ENCODE data around the gene TCEANC2. TPM values are rescaled to one million over a fixed set of nuclear protein-coding genes. Genes with fewer than 3 reads are reported as not detected.

TCEANC2 gene
- total and polyA plus RNA-seq, 2 of the 4 experiments (the other 2 are of a cell fraction), result 2.4 to 3.2 TPM

DNA sequence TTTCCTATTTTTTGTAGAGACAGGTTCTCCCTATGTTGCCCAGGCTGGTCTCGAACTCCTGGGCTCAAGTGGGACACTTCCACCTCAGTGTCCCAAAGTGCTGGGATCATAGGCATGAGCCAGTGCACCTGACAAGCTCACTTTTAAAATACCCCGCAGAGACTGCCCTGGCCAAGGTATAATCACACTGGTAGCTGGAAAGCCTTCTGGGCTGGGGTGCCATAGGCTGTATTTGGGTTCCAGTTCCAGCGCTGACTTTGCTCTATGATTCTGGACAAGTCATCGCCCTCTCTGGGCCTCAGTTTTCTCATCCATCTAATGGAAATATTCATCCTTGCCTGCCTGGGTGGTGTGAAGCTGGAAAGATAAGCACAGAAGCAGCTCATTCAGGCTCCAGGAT is 45.8 kb upstream of the TCEANC2 start:
- DNase-seq, result no peak
- Histone ChIP-seq H4K91ac (ENCODE audit: insufficient read depth, low read depth, low read length) (no peak overlapping the region), H4K20me1 (ENCODE audit: insufficient read depth, low read length) (no peaks in the 10 kb centered on the region), H3K4me3 (ENCODE audit: insufficient read depth, low read depth, low read length) (no peak overlapping the region), H4K8ac (ENCODE audit: low read depth in 2 of 2, low read length in 2 of 2) (no peak overlapping the region), H2BK15ac (ENCODE audit: low read depth, low read length) (no peak overlapping the region), H3K56ac (ENCODE audit: extremely low read depth, insufficient read depth, low read length) (no peak overlapping the region), H3K23ac (ENCODE audit: low read depth, low read length) (no peak overlapping the region), H2AFZ (replicated peaks; ENCODE audit: low read length, poor library complexity) (no peak overlapping the region), H3K4ac (ENCODE audit: low read depth, low read length) (no peak overlapping the region), H3K36me3 (ENCODE audit: control insufficient read depth, insufficient read depth, low read length) (no peaks in the 10 kb centered on the region), H2BK120ac (ENCODE audit: low read depth, low read length) (no peak overlapping the region), H3K27ac (ENCODE audit: insufficient read depth, low read length) (no peak overlapping the region), H3K18ac (ENCODE audit: low read depth, low read length) (no peak overlapping the region), H3K4me2 (ENCODE audit: low read depth, low read length) (no peak overlapping the region), H2BK5ac (ENCODE audit: low read depth, low read length, poor library complexity, severe bottlenecking) (no peak overlapping the region), H2AK5ac (ENCODE audit: low read depth, low read length) (no peak overlapping the region), H3K9ac (ENCODE audit: low read depth, low read length) (no peak overlapping the region), H3K27me3 (ENCODE audit: control insufficient read depth, insufficient read depth, low read length) (peaks cover 61% of the 10 kb centered on the region), H3K14ac (replicated peaks; ENCODE audit: low read depth, low read length) (no peak overlapping the region), H2AK9ac (replicated peaks; ENCODE audit: low read depth, low read length, poor library complexity) (no peak overlapping the region), H3K4me1 (ENCODE audit: control insufficient read depth, insufficient read depth, low read length) (no peaks in the 10 kb centered on the region), H3K9me3 (ENCODE audit: control insufficient read depth, insufficient read depth, low read length) (peaks cover 2% of the 10 kb centered on the region; the same call in 1 of the 2 replicates), H3K9me1 (ENCODE audit: insufficient read depth, low read length) (peaks cover 3% of the 10 kb centered on the region; the same call in 1 of the 2 replicates), H2BK20ac (ENCODE audit: low read depth, low read length) (no peak overlapping the region), H4K5ac (ENCODE audit: low read depth, low read length) (no peak overlapping the region), H3K79me1 (ENCODE audit: low read depth in 1 of 2, low read length in 2 of 2) (no peaks in the 10 kb centered on the region)
- CTCF ChIA-PET, result no interaction called here
- in situ Hi-C loops (cut with MboI; ENCODE audit: low sequenced_read_pairs), result no loop called here
- dilution Hi-C loops (cut with HindIII; ENCODE audit: low sequenced_read_pairs, unreplicated experiment), result no loop called here
- BruUV-seq (replicated peaks), result no TSS peak
- intact Hi-C loops (cut with micrococcal nuclease), result no loop called here
- no CpG with 5 or more reads among the region's 4 CpGs for WGBS, 2 experiments (ENCODE audit: extremely low coverage in 2 of 2, insufficient read length in 1 of 2)
- no peak for TF ChIP-seq MAZ (IDR thresholded peaks at IDR 0.05; ENCODE audit: borderline replicate concordance, low read depth, low read length)
- no peak for TF ChIP-seq POLR2A (IDR thresholded peaks at IDR 0.05; ENCODE audit: low read depth, low read length)
- TF ChIP-seq, protein P1, sequence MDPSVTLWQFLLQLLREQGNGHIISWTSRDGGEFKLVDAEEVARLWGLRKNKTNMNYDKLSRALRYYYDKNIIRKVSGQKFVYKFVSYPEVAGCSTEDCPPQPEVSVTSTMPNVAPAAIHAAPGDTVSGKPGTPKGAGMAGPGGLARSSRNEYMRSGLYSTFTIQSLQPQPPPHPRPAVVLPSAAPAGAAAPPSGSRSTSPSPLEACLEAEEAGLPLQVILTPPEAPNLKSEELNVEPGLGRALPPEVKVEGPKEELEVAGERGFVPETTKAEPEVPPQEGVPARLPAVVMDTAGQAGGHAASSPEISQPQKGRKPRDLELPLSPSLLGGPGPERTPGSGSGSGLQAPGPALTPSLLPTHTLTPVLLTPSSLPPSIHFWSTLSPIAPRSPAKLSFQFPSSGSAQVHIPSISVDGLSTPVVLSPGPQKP (IDR thresholded peaks at IDR 0.05; ENCODE audit: borderline replicate concordance, low read depth, low read length), result no peak
- no peak for TF ChIP-seq MAFK (IDR thresholded peaks at IDR 0.05; ENCODE audit: low read depth, low read length)
- no peak for TF ChIP-seq SMC3 (IDR thresholded peaks at IDR 0.05; ENCODE audit: low read depth, low read length)
- no peak for ATAC-seq (ENCODE audit: low read depth)
- POLR2A ChIA-PET (ENCODE audit: unreplicated experiment), result interaction anchor here (0.6 kb wide), 1 partner anchor 131 kb away, joined by 3 read pairs; no protein-coding TSS in a partner anchor
